ENCODE data around the gene TMEM9.

DNA sequence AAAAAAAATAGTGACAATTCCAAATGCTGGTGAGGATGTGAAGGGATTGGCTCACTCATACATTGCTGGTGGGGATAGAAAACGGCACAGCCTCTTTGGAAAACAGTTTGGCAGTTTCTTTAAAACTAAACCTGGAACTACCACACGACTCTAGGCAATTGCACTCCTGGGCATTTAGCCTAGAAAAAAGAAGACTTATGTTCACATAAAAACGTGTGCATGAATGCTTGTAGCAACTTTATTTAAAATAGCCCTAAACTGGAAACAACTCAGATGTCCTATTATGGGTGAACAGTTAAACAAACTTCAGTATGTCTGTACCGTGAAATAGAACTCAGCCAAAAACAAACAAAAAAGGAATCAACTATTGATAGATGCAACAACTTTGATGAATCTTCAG, 9.4 kb upstream of the TMEM9 start:
- TF ChIP-seq, protein P1, sequence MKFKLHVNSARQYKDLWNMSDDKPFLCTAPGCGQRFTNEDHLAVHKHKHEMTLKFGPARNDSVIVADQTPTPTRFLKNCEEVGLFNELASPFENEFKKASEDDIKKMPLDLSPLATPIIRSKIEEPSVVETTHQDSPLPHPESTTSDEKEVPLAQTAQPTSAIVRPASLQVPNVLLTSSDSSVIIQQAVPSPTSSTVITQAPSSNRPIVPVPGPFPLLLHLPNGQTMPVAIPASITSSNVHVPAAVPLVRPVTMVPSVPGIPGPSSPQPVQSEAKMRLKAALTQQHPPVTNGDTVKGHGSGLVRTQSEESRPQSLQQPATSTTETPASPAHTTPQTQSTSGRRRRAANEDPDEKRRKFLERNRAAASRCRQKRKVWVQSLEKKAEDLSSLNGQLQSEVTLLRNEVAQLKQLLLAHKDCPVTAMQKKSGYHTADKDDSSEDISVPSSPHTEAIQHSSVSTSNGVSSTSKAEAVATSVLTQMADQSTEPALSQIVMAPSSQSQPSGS (IDR thresholded peaks at IDR 0.05; ENCODE audit: low read length): no peak
- TF ChIP-seq, protein P2, sequence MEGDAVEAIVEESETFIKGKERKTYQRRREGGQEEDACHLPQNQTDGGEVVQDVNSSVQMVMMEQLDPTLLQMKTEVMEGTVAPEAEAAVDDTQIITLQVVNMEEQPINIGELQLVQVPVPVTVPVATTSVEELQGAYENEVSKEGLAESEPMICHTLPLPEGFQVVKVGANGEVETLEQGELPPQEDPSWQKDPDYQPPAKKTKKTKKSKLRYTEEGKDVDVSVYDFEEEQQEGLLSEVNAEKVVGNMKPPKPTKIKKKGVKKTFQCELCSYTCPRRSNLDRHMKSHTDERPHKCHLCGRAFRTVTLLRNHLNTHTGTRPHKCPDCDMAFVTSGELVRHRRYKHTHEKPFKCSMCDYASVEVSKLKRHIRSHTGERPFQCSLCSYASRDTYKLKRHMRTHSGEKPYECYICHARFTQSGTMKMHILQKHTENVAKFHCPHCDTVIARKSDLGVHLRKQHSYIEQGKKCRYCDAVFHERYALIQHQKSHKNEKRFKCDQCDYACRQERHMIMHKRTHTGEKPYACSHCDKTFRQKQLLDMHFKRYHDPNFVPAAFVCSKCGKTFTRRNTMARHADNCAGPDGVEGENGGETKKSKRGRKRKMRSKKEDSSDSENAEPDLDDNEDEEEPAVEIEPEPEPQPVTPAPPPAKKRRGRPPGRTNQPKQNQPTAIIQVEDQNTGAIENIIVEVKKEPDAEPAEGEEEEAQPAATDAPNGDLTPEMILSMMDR (IDR thresholded peaks at IDR 0.05 in 2 of 3, conservative IDR thresholded peaks at IDR 0.05 in 1 of 3; ENCODE audit: control insufficient read depth in 2 of 3, extremely low read depth in 1 of 3, insufficient read depth in 1 of 3, low read depth in 3 of 3, low read length in 3 of 3): no peak
- TF ChIP-seq, protein P3, sequence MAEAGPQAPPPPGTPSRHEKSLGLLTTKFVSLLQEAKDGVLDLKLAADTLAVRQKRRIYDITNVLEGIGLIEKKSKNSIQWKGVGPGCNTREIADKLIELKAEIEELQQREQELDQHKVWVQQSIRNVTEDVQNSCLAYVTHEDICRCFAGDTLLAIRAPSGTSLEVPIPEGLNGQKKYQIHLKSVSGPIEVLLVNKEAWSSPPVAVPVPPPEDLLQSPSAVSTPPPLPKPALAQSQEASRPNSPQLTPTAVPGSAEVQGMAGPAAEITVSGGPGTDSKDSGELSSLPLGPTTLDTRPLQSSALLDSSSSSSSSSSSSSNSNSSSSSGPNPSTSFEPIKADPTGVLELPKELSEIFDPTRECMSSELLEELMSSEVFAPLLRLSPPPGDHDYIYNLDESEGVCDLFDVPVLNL (IDR thresholded peaks at IDR 0.05; ENCODE audit: low read depth, low read length): no peak
- no peak for TF ChIP-seq TAF1 (IDR thresholded peaks at IDR 0.05; ENCODE audit: borderline replicate concordance, low read depth, low read length)
- TF ChIP-seq, protein P4, sequence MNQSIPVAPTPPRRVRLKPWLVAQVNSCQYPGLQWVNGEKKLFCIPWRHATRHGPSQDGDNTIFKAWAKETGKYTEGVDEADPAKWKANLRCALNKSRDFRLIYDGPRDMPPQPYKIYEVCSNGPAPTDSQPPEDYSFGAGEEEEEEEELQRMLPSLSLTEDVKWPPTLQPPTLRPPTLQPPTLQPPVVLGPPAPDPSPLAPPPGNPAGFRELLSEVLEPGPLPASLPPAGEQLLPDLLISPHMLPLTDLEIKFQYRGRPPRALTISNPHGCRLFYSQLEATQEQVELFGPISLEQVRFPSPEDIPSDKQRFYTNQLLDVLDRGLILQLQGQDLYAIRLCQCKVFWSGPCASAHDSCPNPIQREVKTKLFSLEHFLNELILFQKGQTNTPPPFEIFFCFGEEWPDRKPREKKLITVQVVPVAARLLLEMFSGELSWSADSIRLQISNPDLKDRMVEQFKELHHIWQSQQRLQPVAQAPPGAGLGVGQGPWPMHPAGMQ (IDR thresholded peaks at IDR 0.05; ENCODE audit: borderline replicate concordance): no peak
- TF ChIP-seq CREM (IDR thresholded peaks at IDR 0.05; ENCODE audit: low read depth): no peak
- TF ChIP-seq CHD2 (IDR thresholded peaks at IDR 0.05; ENCODE audit: borderline replicate concordance, low read depth, low read length): no peak

Data from GM12878 (cell line).